ENCODE data around the gene LANCL2. TPM values are rescaled to one million over a fixed set of nuclear protein-coding genes. Genes with fewer than 3 reads are reported as not detected.

LANCL2 gene
- total RNA-seq, 1 experiment from 2014 or later = 26.4 TPM

DNA sequence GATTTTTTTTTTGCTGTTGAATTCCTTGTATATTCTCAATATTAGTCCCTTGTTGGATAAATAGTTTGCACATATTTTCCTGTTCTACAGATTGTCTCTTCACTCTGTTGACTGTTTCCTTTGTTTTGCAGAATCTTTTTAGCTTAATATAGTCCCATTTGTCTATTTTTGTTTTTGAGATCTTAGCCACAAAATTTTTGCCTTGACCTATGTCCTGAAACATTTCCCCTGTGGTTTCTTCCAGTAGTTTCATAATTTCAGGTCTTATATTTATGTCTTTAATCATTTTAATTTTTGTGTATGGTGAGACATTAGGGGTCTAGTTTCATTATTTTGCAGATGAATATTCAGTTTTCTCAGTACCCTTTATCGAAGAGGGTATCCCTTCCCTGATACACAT is 92.7 kb downstream of the LANCL2 start:
- H2BK20ac ChIP-seq (ENCODE audit: low read depth, low read length, poor library complexity, severe bottlenecking) = no peak overlapping the region
- H3K4me1 ChIP-seq (ENCODE audit: insufficient read depth, low read length) = no peaks in the 10 kb centered on the region
- no peak overlapping the region for H4K91ac ChIP-seq (ENCODE audit: insufficient read length, low read depth, low read length)
- peaks cover 15% of the 10 kb centered on the region for H3K27me3 Mint-ChIP-seq (ENCODE audit: low read depth)
- H4K5ac ChIP-seq (ENCODE audit: insufficient read length, low read depth, low read length) = no peak overlapping the region
- peaks cover 50 to 55% of the 10 kb centered on the region in 2 experiments for H3K9me3 Mint-ChIP-seq
- WGBS (ENCODE audit: extremely low coverage, insufficient read length, low lambda C conversion rate) = no CpG with 5 or more reads among the region's 1 CpG
- H2BK120ac ChIP-seq (ENCODE audit: low read depth, low read length, poor library complexity, severe bottlenecking) = no peak overlapping the region
- no peaks in the 10 kb centered on the region for H3K79me1 ChIP-seq (ENCODE audit: insufficient read depth, low read depth, low read length, poor library complexity, severe bottlenecking)
- no peak overlapping the region for H2AFZ ChIP-seq (ENCODE audit: low read length)
- H3K23me2 ChIP-seq (ENCODE audit: insufficient read length, low read depth, low read length, poor library complexity, severe bottlenecking) = no peaks in the 10 kb centered on the region
- no peak overlapping the region for H2BK5ac ChIP-seq (ENCODE audit: insufficient read length, low read length)
- no peaks in the 10 kb centered on the region for H3K27me3 ChIP-seq (ENCODE audit: insufficient read depth, low read length)
- TF ChIP-seq, protein P1, sequence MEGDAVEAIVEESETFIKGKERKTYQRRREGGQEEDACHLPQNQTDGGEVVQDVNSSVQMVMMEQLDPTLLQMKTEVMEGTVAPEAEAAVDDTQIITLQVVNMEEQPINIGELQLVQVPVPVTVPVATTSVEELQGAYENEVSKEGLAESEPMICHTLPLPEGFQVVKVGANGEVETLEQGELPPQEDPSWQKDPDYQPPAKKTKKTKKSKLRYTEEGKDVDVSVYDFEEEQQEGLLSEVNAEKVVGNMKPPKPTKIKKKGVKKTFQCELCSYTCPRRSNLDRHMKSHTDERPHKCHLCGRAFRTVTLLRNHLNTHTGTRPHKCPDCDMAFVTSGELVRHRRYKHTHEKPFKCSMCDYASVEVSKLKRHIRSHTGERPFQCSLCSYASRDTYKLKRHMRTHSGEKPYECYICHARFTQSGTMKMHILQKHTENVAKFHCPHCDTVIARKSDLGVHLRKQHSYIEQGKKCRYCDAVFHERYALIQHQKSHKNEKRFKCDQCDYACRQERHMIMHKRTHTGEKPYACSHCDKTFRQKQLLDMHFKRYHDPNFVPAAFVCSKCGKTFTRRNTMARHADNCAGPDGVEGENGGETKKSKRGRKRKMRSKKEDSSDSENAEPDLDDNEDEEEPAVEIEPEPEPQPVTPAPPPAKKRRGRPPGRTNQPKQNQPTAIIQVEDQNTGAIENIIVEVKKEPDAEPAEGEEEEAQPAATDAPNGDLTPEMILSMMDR (conservative IDR thresholded peaks at IDR 0.05) = no peak
- no peak overlapping the region for H3K18ac ChIP-seq (ENCODE audit: insufficient read length, low read depth, low read length)
- no peak overlapping the region for H2BK15ac ChIP-seq (ENCODE audit: low read depth, low read length)
- no peak overlapping the region for H3K14ac ChIP-seq (ENCODE audit: insufficient read depth, low read length)
- no peaks in the 10 kb centered on the region for H3K9me3 ChIP-seq (ENCODE audit: control insufficient read depth, low read depth, low read length)
- peaks cover 8 to 30% (median 11%) of the 10 kb centered on the region in 3 experiments for H3K36me3 Mint-ChIP-seq (ENCODE audit: insufficient read depth in 1 of 3, low read depth in 3 of 3)
- no peak overlapping the region for H2BK12ac ChIP-seq (ENCODE audit: insufficient read length, low read depth, low read length)
- no peaks in the 10 kb centered on the region for H4K20me1 ChIP-seq (ENCODE audit: control insufficient read depth, insufficient read depth, insufficient read length)
- H3K27ac ChIP-seq (ENCODE audit: insufficient read length, low read depth, low read length) = no peak overlapping the region
- H3K4me2 ChIP-seq (ENCODE audit: insufficient read depth, insufficient read length, low read length) = no peak overlapping the region
- no peak overlapping the region for H3K56ac ChIP-seq (ENCODE audit: insufficient read length, low read depth, low read length)
- H4K8ac ChIP-seq (replicated peaks; ENCODE audit: insufficient read length, low read depth, low read length) = no peak overlapping the region
- no peak overlapping the region for H3K23ac ChIP-seq (ENCODE audit: insufficient read length, low read depth, low read length)
- no peak overlapping the region for H3K4me3 Mint-ChIP-seq
- H3K4ac ChIP-seq (ENCODE audit: low read depth, low read length) = no peak overlapping the region
- no peak overlapping the region for H3K9ac ChIP-seq (ENCODE audit: extremely low read depth, insufficient read length, low read length)
- no peaks in the 10 kb centered on the region for H3K4me1 Mint-ChIP-seq
- no peak overlapping the region for H2AK5ac ChIP-seq (ENCODE audit: insufficient read length, low read length)
- H3K79me2 ChIP-seq (ENCODE audit: insufficient read depth, low read length) = no peaks in the 10 kb centered on the region
- no peak overlapping the region for H3T11ph ChIP-seq (ENCODE audit: low read length)
- DNase-seq = no peak
- no peak overlapping the region for H3K27ac Mint-ChIP-seq

Measured in H9 (cell line).